HepG2 (cell line): Measurements from ENCODE around the gene TRPC3.

Experiments used
- ARID3A ChIP-seq: IDR thresholded peaks from 2 replicates; pipeline ENCODE4 v1.6.1; 2012; ENCODE audit warnings: low read depth, low read length, improper control_type of control experiment
- CTCF ChIP-seq: sonication (generic); formaldehyde crosslinking; IDR thresholded peaks from 2 replicates; pipeline ENCODE4 v1.5.0; 2020; ENCODE audit warnings: mild to moderate bottlenecking, missing genetic modification reagents, moderate library complexity
- GABPA ChIP-seq, 2 experiments: IDR thresholded peaks; 2 replicates each; pipeline ENCODE4 v1.6.1; 2011 to 2016; ENCODE audit warnings: low read depth in 2 of 2, low read length in 1 of 2, missing biosample characterization in 1 of 2, missing genetic modification characterization in 1 of 2
- HHEX ChIP-seq: IDR thresholded peaks from 2 replicates; pipeline ENCODE4 v1.6.1; 2016; ENCODE audit warnings: control low read depth
- HOMEZ ChIP-seq: IDR thresholded peaks from 2 replicates; pipeline ENCODE4 v1.6.1; 2016; ENCODE audit warnings: low read depth
- JUN ChIP-seq: sonication (generic); formaldehyde crosslinking; IDR thresholded peaks from 2 replicates; pipeline ENCODE4 v1.4.0; 2020; ENCODE audit warnings: mild to moderate bottlenecking, missing genetic modification reagents
- MTF2 ChIP-seq: sonication (generic); formaldehyde crosslinking; IDR thresholded peaks from 2 replicates; pipeline ENCODE4 v1.5.0; 2020; ENCODE audit warnings: missing genetic modification reagents, borderline replicate concordance
- POLR2A ChIP-seq, 2 experiments: IDR thresholded peaks; 2 replicates each; pipeline ENCODE4 v1.6.1; 2011; ENCODE audit warnings: low read depth in 2 of 2, low read length in 2 of 2, mild to moderate bottlenecking in 1 of 2, moderate library complexity in 1 of 2; ENCODE audit not compliant: insufficient read depth in 1 of 2
- ZMYM3 ChIP-seq: sonication (generic); formaldehyde crosslinking; IDR thresholded peaks from 2 replicates; pipeline ENCODE4 v1.5.1; 2020; ENCODE audit warnings: mild to moderate bottlenecking, missing genetic modification reagents
- ZNF280D ChIP-seq: sonication (generic); formaldehyde crosslinking; IDR thresholded peaks from 2 replicates; pipeline ENCODE4 v1.5.1; 2020; ENCODE audit warnings: mild to moderate bottlenecking, missing genetic modification reagents

GRCh38 chr4:121968859-121969258, 17.0 kb upstream of the TRPC3 start:
- no peak for TF ChIP-seq ZNF280D
- no peak for TF ChIP-seq HHEX (CRISPR knock-in tag)
- TF ChIP-seq JUN (CRISPR knock-in tag): no peak
- TF ChIP-seq CTCF (CRISPR knock-in tag): no peak
- no peak for TF ChIP-seq POLR2A (IDR thresholded peaks at IDR 0.05; ENCODE audit: insufficient read depth in 1 of 2, low read depth in 2 of 2, low read length in 2 of 2)
- no peak for TF ChIP-seq ARID3A
- TF ChIP-seq HOMEZ (CRISPR knock-in tag): no peak
- no peak for TF ChIP-seq MTF2 (CRISPR knock-in tag)
- no peak for TF ChIP-seq ZMYM3 (CRISPR knock-in tag)
- TF ChIP-seq GABPA (IDR thresholded peaks at IDR 0.05; ENCODE audit: low read depth, low read length): no peak
- no peak for TF ChIP-seq GABPA (CRISPR knock-in tag; IDR thresholded peaks at IDR 0.05; ENCODE audit: low read depth)
